Calu3 (cell line): ENCODE data around the gene C20orf202. TPM values are rescaled to one million over a fixed set of nuclear protein-coding genes. Genes with fewer than 3 reads are reported as not detected.

ENCODE experiments used
- BruUV-seq: library from RNA; stranded (reverse); fragments of 400-500 nt; replicated peaks from 2 replicates; lab custom pipeline; 2021; lab: Mats Ljungman, UMichigan
- CTCF ChIA-PET: fragments of 300-600 bp; sonication (Branson Sonifier 250); formaldehyde crosslinking; loops from one replicate; lab custom pipeline; 2022; ENCODE audit warnings: antibody characterized with exemption; lab: Charles Lee
- DNase-seq: peaks from one replicate; pipeline ENCODE4 v3.0.0; 2022
- H3K27ac Mint-ChIP-seq: one replicate; pipeline ENCODE4 v1.8.0; 2022; ENCODE audit warnings: mixed read lengths; ENCODE audit not compliant: unreplicated experiment
- H3K27me3 Mint-ChIP-seq: one replicate; pipeline ENCODE4 v1.8.0; 2022; ENCODE audit warnings: mixed read lengths; ENCODE audit not compliant: unreplicated experiment
- H3K36me3 Mint-ChIP-seq: one replicate; pipeline ENCODE4 v1.8.0; 2022; ENCODE audit warnings: mild to moderate bottlenecking, moderate library complexity, mixed read lengths; ENCODE audit not compliant: insufficient read depth, unreplicated experiment
- H3K4me1 Mint-ChIP-seq: one replicate; pipeline ENCODE4 v1.8.0; 2022; ENCODE audit warnings: mild to moderate bottlenecking, low read depth, mixed read lengths; ENCODE audit not compliant: unreplicated experiment
- H3K4me3 Mint-ChIP-seq: one replicate; pipeline ENCODE4 v1.8.0; 2022; ENCODE audit warnings: mild to moderate bottlenecking, low read depth, moderate library complexity, mixed read lengths; ENCODE audit not compliant: unreplicated experiment
- H3K9me3 Mint-ChIP-seq: one replicate; pipeline ENCODE4 v1.8.0; 2022; ENCODE audit warnings: low read depth, mixed read lengths; ENCODE audit not compliant: unreplicated experiment
- intact Hi-C: fragments of 100-400 bp; cut with micrococcal nuclease; formaldehyde crosslinking; loops from one replicate; pipeline ENCODE4 v1.10.0; 2022; ENCODE audit not compliant: unreplicated experiment
- total RNA-seq: library from RNA; stranded (reverse); gene quantifications from 2 replicates; pipeline ENCODE4 v1.2.3, GENCODE V29; 2022
- TF ChIP-seq, protein P1 (sequence below): fragments of 200-600 bp; IDR thresholded peaks from one replicate; pipeline ENCODE4 v1.8.0; 2022; ENCODE audit warnings: antibody characterized with exemption; ENCODE audit not compliant: unreplicated experiment

The C20orf202 gene
- total RNA-seq, 1 experiment from 2014 or later, result not detected

DNA sequence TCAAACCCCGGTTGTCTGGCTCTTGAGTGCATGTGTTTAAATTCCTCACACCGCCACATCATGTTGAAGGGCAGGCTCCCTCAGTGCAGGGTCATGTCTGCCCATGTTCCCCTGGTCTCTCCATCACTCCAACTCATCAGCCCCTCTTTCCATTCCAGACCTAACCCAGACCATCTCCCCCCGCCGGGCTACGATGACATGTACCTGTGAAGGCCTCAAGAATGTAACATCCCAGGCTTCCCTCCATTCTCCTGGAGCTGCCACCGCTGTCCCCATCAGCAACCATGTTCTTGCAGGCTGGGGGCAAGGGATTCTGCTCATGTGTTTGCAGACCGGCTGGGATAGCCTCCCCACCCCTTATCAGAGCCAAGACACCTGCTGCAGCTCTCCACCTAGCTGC lies 38.4 kb upstream of the C20orf202 start:
- Mint-ChIP-seq H3K4me3 (no peak overlapping the region), H3K36me3 (peaks cover 28% of the 10 kb centered on the region), H3K27me3 (no peaks in the 10 kb centered on the region), H3K27ac (no peak overlapping the region), H3K4me1 (no peaks in the 10 kb centered on the region), H3K9me3 (no peaks in the 10 kb centered on the region)
- TF ChIP-seq, protein P1, sequence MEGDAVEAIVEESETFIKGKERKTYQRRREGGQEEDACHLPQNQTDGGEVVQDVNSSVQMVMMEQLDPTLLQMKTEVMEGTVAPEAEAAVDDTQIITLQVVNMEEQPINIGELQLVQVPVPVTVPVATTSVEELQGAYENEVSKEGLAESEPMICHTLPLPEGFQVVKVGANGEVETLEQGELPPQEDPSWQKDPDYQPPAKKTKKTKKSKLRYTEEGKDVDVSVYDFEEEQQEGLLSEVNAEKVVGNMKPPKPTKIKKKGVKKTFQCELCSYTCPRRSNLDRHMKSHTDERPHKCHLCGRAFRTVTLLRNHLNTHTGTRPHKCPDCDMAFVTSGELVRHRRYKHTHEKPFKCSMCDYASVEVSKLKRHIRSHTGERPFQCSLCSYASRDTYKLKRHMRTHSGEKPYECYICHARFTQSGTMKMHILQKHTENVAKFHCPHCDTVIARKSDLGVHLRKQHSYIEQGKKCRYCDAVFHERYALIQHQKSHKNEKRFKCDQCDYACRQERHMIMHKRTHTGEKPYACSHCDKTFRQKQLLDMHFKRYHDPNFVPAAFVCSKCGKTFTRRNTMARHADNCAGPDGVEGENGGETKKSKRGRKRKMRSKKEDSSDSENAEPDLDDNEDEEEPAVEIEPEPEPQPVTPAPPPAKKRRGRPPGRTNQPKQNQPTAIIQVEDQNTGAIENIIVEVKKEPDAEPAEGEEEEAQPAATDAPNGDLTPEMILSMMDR, result no peak
- CTCF ChIA-PET, result no interaction called here
- DNase-seq, result no peak
- intact Hi-C loops, result no loop called here
- no TSS peak for BruUV-seq

DNA sequence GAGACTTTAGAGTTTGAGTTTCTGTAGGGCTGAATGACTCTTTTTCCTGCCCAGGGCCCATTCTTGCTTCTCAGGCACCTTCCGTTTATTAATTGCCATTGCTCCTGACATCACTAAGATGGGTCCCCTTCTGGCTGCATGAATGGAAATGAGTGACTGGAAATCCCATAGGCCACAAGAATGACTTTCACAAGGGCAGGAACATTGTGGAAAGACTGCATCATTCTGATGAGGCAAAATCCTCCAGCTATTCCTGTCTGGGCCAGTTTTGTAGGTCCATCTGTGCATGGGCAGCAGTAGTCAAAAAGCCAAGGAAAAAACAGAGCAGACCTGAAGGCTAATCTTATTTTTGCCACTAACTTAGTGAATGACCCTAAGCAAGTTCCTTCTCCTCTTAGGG lies 37.7 kb upstream of the C20orf202 start:
- no TSS peak for BruUV-seq
- Mint-ChIP-seq H3K4me3 (no peak overlapping the region), H3K36me3 (peaks cover 23% of the 10 kb centered on the region), H3K9me3 (no peaks in the 10 kb centered on the region), H3K4me1 (no peaks in the 10 kb centered on the region), H3K27ac (no peak overlapping the region), H3K27me3 (no peaks in the 10 kb centered on the region)
- TF ChIP-seq, protein P1, result no peak
- intact Hi-C loops, result no loop called here
- CTCF ChIA-PET, result no interaction called here
- no peak for DNase-seq

- CTCF ChIA-PET, result interaction anchor here (0.6 kb wide), 1 partner anchor 38 kb away, joined by 5 read pairs; the partner anchor contains the start of gene C20orf202
These were observed 37.3 kb upstream of the C20orf202 start for GRCh38 chr20:1165941-1166340.

GRCh38 chr20:1166948-1167720 lies 36.1 kb upstream of the C20orf202 start:
- no peak overlapping the region for H3K27ac Mint-ChIP-seq
- DNase-seq, result no peak
- no peaks in the 10 kb centered on the region for H3K27me3 Mint-ChIP-seq
- peaks cover 23% of the 10 kb centered on the region for H3K36me3 Mint-ChIP-seq
- H3K4me1 Mint-ChIP-seq, result no peaks in the 10 kb centered on the region
- no peak overlapping the region for H3K4me3 Mint-ChIP-seq
- intact Hi-C loops, result no loop called here
- no TSS peak for BruUV-seq
- TF ChIP-seq, protein P1, result no peak
- CTCF ChIA-PET, result interaction anchor here (0.6 kb wide), 1 partner anchor 17 kb away, joined by 6 read pairs; no protein-coding TSS in a partner anchor
- H3K9me3 Mint-ChIP-seq, result no peaks in the 10 kb centered on the region

More at GRCh38 chr20:1165941-1166340, 37.3 kb upstream of the C20orf202 start:
- BruUV-seq, result no TSS peak
- intact Hi-C loops, result no loop called here
- Mint-ChIP-seq H3K36me3 (peaks cover 23% of the 10 kb centered on the region), H3K27ac (no peak overlapping the region), H3K27me3 (no peaks in the 10 kb centered on the region), H3K4me3 (no peak overlapping the region), H3K4me1 (no peaks in the 10 kb centered on the region), H3K9me3 (no peaks in the 10 kb centered on the region)
- DNase-seq, result no peak
- TF ChIP-seq, protein P1, result no peak
